Testis (tissue), 3 donors: ENCODE results near the gene MYOD1. TPM values are rescaled to one million over a fixed set of nuclear protein-coding genes. Genes with fewer than 3 reads are reported as not detected.

Experiments
- DNase-seq: peaks from one replicate; pipeline ENCODE4 v3.0.0-alpha.2; 2019
- H3K27ac ChIP-seq, 2 donors: fragments of 200-600 bp; sonication (generic); one replicate each; pipeline ENCODE4 v1.5.1; 2019
- H3K27me3 ChIP-seq: fragments of 200-600 bp; sonication (generic); one replicate; pipeline ENCODE4 v1.5.1; 2019
- H3K36me3 ChIP-seq: fragments of 200-600 bp; sonication (generic); one replicate; pipeline ENCODE4 v1.5.1; 2017; ENCODE audit warnings: low read depth; ENCODE audit errors: missing control alignments
- H3K4me1 ChIP-seq: fragments of 200-600 bp; sonication (generic); one replicate; pipeline ENCODE4 v1.5.1; 2019
- H3K4me3 ChIP-seq, 2 donors: fragments of 200-600 bp; sonication (generic); one replicate each; pipeline ENCODE4 v1.5.1; 2017 to 2019
- H3K9me3 ChIP-seq: fragments of 200-600 bp; sonication (generic); one replicate; pipeline ENCODE4 v1.5.1; 2017
- POLR2A ChIP-seq: fragments of 450-650 bp; IDR thresholded peaks from one replicate; pipeline ENCODE4 v1.6.1; 2017; ENCODE audit warnings: antibody characterized with exemption, mild to moderate bottlenecking, moderate library complexity
- WGBS, 2 donors: methylation state at CpG; one replicate each; pipeline ENCODE4 v1.1.5; 2018; 5-methylcytosine and 5-hydroxymethylcytosine counted together
- intact Hi-C: fragments of 100-400 bp; cut with DNase I; formaldehyde crosslinking; loops from one replicate; pipeline ENCODE4 v1.15.1; 2023; ENCODE audit warnings: low total_unique reads
- polyA plus RNA-seq: library from polyadenylated mRNA; stranded (reverse); fragments of 350-450 nt; fragmentation: Illumina TruSeq; extraction: RNeasy Lipid Tissue Mini Kit (QIAGEN cat#74804); gene quantifications from one replicate; pipeline ENCODE4 v1.2.3, GENCODE V29; 2014; ENCODE audit warnings: low read depth, low replicate concordance; ENCODE audit not compliant: insufficient read depth
- total RNA-seq, 2 donors: library from RNA; depleted of rRNA; stranded (reverse); fragments of >200 nt; gene quantifications; one replicate each; pipeline ENCODE4 v1.2.3, GENCODE V29; 2016
- TF ChIP-seq, protein P1 (sequence below), 3 experiments: fragments of 450-650 bp in 2 of 3; fragments of 200-600 bp in 1 of 3; sonication (generic) in 1 of 3; IDR thresholded peaks; one replicate each; pipeline ENCODE4 v1.5.1; 2016 to 2019; ENCODE audit warnings: antibody characterized with exemption in 3 of 3, mild to moderate bottlenecking in 2 of 3, moderate library complexity in 1 of 3

The MYOD1 gene
- total and polyA plus RNA-seq, 3 donors from 2014 or later, result 0.69 to 1.6 (median 1.4) TPM

DNA sequence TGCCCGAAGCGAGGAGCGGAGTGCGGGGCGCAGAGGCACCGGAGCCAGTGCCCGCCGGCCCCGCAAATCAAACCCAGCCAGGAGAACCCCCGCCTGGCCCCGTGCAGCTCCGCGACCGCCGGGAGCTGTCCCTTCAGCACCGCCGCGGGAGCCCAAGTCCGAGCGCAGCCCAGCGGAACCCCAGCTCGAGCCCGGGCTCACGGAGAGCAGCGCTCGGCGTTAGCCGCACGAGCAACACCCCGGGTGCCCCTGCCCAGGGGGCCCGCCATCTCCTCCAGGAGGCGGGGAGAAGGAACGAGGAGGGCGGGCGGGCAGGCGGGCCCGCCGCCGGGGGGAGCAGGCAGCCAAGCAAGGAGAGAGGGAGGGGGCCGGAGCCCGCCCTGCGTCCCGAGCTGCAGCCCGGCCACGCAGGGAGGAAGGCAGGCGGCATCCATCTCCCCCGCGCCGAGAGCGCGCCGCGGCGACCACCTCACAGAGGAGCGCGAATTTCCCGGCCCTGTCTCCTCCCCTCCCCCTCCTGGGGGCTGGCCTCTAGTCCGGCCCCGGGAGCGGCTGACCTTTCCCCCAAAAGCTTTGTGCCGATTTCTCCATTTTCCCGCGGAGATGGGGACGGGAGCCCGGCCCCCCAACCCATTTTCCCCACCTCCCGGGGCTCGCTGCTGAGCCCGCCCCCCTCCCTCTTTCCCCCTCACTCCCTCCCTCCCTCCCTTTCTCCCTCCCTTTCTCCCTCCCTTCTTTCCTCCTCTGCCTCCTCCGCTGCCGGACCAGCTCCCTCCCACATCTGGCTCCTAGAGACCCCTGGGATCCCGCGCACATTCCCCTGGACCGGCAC lies 15.8 kb downstream of the MYOD1 start:
- peaks cover 3% of the 10 kb centered on the region for H3K4me1 ChIP-seq

DNA sequence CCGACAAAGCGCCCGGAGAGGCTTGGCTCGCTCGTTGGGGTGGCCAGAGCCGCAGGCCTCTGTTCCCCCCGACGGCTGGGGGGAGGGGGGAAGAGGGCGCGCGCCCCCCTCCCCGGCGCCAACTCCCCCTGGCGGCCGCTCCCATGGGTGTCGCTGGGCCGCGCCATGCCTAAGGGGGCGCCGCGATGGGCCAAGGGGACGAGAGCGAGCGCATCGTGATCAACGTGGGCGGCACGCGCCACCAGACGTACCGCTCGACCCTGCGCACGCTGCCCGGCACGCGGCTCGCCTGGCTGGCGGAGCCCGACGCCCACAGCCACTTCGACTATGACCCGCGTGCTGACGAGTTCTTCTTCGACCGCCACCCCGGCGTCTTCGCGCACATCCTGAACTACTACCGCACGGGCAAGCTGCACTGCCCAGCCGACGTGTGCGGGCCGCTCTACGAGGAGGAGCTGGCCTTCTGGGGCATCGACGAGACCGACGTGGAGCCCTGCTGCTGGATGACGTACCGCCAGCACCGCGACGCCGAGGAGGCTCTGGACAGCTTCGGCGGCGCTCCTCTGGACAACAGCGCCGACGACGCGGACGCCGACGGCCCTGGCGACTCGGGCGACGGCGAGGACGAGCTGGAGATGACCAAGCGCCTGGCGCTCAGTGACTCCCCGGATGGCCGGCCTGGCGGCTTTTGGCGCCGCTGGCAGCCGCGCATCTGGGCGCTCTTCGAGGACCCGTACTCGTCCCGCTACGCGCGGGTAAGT lies 16.6 kb downstream of the MYOD1 start:
- DNase-seq, result no peak
- Histone ChIP-seq H3K9me3 (no peaks in the 10 kb centered on the region), H3K27ac (no peak overlapping the region), H3K4me1 (peaks cover 3% of the 10 kb centered on the region), H3K4me3 (peak overlapping the region; percentile 48 to 50), H3K36me3 (no peaks in the 10 kb centered on the region), H3K27me3 (no peaks in the 10 kb centered on the region)
- TF ChIP-seq, protein P1, sequence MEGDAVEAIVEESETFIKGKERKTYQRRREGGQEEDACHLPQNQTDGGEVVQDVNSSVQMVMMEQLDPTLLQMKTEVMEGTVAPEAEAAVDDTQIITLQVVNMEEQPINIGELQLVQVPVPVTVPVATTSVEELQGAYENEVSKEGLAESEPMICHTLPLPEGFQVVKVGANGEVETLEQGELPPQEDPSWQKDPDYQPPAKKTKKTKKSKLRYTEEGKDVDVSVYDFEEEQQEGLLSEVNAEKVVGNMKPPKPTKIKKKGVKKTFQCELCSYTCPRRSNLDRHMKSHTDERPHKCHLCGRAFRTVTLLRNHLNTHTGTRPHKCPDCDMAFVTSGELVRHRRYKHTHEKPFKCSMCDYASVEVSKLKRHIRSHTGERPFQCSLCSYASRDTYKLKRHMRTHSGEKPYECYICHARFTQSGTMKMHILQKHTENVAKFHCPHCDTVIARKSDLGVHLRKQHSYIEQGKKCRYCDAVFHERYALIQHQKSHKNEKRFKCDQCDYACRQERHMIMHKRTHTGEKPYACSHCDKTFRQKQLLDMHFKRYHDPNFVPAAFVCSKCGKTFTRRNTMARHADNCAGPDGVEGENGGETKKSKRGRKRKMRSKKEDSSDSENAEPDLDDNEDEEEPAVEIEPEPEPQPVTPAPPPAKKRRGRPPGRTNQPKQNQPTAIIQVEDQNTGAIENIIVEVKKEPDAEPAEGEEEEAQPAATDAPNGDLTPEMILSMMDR (IDR thresholded peaks at IDR 0.05), result peak in 2 of 3 experiments; percentile 13 to 14
- TF ChIP-seq POLR2A, result no peak
- WGBS, 2 donors, result 7 to 13% methylated on average over 10 to 51 of the region's 102 CpGs
- intact Hi-C loops, result loop anchor here (10.0 kb wide), 1 partner anchor 239 kb away; no protein-coding TSS in a partner anchor

More for the DNA sequence above, 15.8 kb downstream of the MYOD1 start:
- WGBS, 2 donors, result 0 to 1% methylated on average over 4 to 29 of the region's 73 CpGs
- Histone ChIP-seq H3K27me3 (no peaks in the 10 kb centered on the region), H3K9me3 (no peaks in the 10 kb centered on the region), H3K36me3 (no peaks in the 10 kb centered on the region), H3K4me3 (peak overlapping the region; percentile 48 to 50), H3K27ac (no peak overlapping the region)
- peak; percentile 70 for DNase-seq
- TF ChIP-seq, protein P1 (IDR thresholded peaks at IDR 0.05), result no peak
- TF ChIP-seq POLR2A, result no peak
- intact Hi-C loops, result loop anchor here (10.0 kb wide), 1 partner anchor 240 kb away; no protein-coding TSS in a partner anchor

DNA sequence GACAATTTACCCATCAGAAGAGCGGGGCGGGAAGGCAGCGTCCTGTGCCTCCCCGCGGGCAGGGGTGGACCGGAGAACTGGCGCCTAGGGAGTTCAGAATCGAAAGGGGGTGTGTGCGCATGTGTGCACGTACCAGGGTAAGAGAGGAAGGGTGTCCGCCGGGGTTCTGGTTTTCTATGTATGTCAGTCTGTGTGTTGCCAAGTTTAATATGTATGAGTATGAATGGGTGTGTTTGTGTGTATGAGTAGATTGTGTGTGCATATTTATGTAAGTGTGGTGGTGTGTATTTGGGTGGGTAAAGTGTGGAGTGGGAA lies 17.2 kb downstream of the MYOD1 start:
- DNase-seq, result no peak
- TF ChIP-seq, protein P1 (IDR thresholded peaks at IDR 0.05), result no peak
- no peak for TF ChIP-seq POLR2A
- H3K27me3 ChIP-seq, result no peaks in the 10 kb centered on the region
- no peaks in the 10 kb centered on the region for H3K9me3 ChIP-seq
- intact Hi-C loops, result loop anchor here (10.0 kb wide), 1 partner anchor 238 kb away; no protein-coding TSS in a partner anchor
- H3K36me3 ChIP-seq, result no peaks in the 10 kb centered on the region
- no peak overlapping the region for H3K27ac ChIP-seq
- H3K4me1 ChIP-seq, result peaks cover 3% of the 10 kb centered on the region
- WGBS, 2 donors, result 14 to 21% methylated on average over 12 of the region's 12 CpGs
- H3K4me3 ChIP-seq, result peak overlapping the region; percentile 48 to 50

DNA sequence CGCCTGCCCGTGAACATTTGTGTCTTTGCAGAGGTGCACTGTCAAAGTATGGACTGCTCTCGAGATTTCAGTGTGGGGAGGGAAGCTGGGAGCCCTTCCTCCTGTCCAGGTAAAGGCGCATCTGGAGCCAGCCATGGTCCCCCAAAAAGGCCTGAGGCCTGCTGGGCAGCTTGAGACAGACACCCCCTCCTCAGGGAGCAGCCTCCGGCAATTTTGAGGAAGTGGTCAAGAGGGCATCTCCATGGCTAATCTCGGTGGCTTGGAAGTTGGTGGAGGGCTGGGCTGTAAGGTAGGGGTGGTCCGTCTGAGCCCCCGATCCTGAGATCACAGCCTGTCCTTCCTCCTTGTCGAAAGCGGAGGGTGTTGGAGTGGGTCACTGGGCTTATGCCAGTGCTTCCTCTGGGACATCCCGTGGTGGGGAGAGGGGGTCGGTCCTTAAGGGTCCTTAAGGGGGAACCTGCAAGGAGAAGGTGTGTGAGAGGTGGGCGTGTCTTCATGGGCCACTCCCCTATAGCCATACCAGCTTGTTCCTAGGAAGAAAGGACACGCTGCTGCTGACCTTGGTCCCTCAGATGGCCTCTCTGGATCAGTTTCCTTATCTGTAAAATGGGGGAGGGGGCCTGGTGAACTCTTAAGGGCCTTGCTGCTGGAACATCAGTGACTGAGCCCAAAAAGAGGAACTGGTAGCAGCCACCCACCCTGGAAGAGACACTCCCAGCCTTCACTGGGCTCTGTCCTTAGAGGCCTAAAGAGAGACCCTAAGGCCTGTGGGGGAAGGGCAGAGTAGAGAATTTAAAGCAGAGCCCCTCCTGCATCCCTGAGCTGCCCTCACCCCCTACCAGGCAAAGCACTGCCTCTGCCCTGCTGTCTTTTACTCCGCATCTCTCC lies 17.8 kb downstream of the MYOD1 start:
- 57 to 60% methylated on average over 12 to 15 of the region's 15 CpGs for WGBS, 2 donors
- DNase-seq, result no peak
- Histone ChIP-seq H3K27ac (no peak overlapping the region), H3K9me3 (no peaks in the 10 kb centered on the region), H3K4me3 (no peak overlapping the region), H3K4me1 (peaks cover 3% of the 10 kb centered on the region), H3K36me3 (no peaks in the 10 kb centered on the region), H3K27me3 (no peaks in the 10 kb centered on the region)
- TF ChIP-seq POLR2A, result no peak
- TF ChIP-seq, protein P1 (IDR thresholded peaks at IDR 0.05), result no peak
- intact Hi-C loops, result loop anchor here (10.0 kb wide), 1 partner anchor 238 kb away; no protein-coding TSS in a partner anchor
